HG03521 (cell line): Measurements from ENCODE around the gene ZDHHC24.
"Not testable (repeated sequence)": the region's sequence is repeated elsewhere in the genome, so short reads cannot be mapped to it uniquely, and the experiment has no call there.

Experiments used
- ATAC-seq: cut with Tn5 transposase; IDR thresholded peaks from one replicate; pipeline ENCODE4 v1.9.1; 2021; ENCODE audit warnings: mild to moderate bottlenecking, moderate library complexity; ENCODE audit not compliant: unreplicated experiment

Gene ZDHHC24

DNA sequence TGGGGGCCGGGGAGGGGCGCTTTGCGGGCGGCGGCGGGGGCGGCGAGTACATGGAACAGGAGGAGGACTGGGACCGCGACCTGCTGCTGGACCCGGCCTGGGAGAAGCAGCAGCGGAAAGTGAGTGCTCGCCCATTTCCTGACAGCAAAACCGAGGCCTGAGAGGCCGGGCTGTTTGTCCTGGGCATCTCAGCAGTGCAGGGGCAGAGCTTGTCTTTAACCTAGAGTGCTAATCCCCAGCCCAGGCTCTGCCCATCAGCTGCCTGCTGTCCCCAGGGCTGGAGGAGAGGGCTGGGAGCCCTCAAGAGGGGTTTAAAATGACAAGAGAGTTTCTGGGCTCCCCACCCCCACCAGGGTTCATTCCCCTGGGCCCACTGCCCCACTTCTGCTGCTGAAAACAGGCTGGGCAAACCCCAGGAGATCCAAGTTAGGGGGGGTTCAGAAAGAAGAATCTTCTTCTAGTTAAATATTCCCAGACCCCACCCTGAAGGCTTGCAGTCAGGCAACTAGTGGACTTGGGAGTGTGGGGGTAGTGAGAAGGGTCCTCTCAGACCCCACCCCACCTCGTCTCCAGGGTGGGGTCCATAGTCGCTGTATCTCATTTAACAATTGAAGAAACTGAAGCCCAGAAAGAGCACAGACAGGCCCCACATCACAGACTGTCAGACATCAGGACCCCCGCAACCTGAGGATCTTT lies 1.3 kb upstream of the ZDHHC24 start:
- ATAC-seq: no peak

DNA sequence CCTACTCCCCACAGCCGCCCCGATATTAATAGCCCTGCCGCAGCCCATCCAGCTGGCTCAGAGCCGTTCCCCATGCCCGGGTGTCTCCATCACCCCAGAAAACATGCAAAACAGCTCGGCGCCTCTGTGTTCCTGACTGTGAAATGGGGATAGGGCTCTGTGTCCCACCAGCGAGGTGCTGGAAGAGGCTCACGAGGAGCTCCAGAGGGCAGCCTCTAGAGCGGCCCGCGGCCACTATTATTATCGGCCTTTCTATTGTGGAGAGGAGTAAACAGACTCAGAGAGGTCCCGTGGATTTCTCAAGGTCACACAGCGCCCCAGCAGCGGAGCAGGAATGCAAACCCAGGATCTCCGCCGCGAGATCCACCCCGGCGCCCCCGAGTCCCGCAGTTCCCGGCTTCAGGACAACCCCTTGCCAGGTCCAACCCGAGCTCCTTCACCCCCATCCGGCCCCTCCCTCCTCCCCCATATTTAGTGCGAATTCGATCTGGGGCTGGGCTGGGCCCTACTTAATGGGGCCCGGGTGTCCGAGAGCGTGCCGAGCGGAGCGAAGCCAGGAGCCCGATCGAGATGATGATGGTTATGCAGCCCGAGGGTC lies 619 bp upstream of the ZDHHC24 start, which contains the start of gene ACTN3:
ACTN3 (plus strand) TSS at position 536 of the 598 bp plus-strand sequence; CDS start at position 571, 35 bp downstream.
- ATAC-seq: no peak

DNA sequence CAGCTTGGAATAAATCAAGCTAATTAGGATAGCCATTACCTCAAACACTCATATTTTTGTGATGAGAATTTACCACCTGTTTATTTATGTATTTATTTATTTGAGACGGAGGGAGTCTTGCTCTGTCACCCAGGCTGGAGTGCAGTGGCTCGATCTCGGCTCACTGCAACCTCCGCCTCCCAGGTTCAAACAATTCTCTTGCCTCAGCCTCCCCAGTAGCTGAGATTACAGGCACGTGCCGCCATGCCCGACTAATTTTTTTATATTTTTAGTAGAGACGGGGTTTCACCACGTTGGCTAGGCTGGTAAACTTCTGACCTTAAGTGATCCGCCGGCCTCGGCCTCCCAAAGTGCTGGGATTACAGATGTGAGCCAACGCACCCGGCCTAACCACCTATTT lies 896 bp downstream of the ZDHHC24 start:
- not testable (repeated sequence) for ATAC-seq

GRCh38 chr11:66543263-66544107 lies 2.4 kb downstream of the ZDHHC24 start:
- no peak for ATAC-seq

GRCh38 chr11:66542362-66542761 lies 3.5 kb downstream of the ZDHHC24 start:
- no peak for ATAC-seq

- no peak for ATAC-seq
These were observed 4.0 kb downstream of the ZDHHC24 start for GRCh38 chr11:66541892-66542291.

GRCh38 chr11:66540598-66540997 lies 5.2 kb downstream of the ZDHHC24 start:
- not testable (repeated sequence) for ATAC-seq

DNA sequence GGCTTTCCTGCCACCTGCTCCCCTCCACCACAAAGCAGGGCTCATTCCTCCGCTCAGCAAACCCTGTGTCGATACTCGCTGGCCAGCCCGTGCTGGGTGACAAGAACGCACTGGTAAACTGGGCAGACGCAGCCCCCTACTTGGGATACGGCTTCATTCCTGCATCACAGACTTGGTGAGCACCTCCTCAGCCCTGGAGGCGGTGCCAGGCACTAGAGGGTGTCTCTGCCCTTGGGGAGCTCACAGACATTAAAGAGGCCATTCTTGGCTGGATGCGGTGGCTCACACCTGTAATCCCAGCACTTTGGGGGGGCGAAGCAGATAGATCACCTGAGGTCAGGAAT lies 6.0 kb downstream of the ZDHHC24 start:
- no peak for ATAC-seq

DNA sequence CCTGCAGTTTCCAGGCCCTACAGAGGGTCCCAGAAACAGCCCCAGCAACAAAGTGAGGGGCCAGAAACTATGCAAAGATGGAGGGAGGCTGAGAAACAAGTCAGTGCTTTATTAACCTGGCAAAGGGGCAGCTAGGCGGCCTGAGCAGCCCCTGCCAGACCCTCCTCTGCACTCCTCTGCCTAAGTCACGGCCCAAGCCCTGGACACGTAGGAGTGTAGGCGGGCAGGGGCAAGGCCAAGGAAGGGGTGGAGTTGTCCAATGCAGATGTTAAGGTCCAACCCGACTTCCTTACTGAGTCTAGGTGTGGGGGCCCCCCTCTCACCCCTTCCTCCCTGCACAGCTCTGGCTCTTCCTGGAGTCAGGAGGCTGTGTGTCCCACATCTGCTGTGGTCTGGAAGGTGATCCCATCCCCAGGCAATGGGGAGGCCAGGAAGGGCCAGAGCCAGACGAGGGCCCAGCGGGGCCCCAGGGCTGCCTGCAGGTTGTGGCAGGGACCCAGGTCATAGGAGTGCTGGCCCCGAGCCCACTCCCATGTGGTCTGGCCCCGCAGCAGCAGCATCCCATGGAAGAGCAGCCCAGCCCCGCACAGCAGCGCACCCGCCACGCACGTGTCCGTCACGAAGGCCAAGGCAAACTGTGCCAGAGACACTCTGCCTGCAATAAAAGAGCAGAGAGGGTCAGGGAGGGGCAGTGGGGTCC lies 6.5 kb downstream of the ZDHHC24 start:
- ATAC-seq: no peak

- ATAC-seq: no peak
These were observed 13.1 kb downstream of the ZDHHC24 start for GRCh38 chr11:66532784-66533183.

- no peak for ATAC-seq
These were observed 14.0 kb downstream of the ZDHHC24 start for GRCh38 chr11:66531841-66532240.

- no peak for ATAC-seq
These were observed 14.7 kb downstream of the ZDHHC24 start for GRCh38 chr11:66530927-66531709.

- no peak for ATAC-seq
These were observed 16.2 kb downstream of the ZDHHC24 start for GRCh38 chr11:66529655-66530054.

DNA sequence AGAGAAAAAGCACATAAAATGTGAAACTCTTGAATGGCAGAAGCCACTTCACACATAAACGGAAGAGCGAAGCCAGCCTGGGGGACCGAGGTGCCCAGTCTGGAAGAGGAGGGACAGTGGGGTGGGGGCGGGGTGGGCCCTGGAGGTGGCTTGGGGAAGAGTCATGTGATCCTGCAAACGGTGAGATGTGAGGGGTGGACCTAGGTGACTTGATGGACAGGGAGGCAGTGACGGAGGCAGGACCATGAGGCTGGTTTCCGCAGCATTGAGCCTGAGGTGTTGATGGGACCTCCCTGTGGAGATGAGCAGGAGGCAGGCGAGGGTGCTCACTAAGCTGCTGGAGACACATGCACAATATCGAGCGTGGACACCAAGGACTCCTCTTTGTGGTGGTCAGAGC lies 16.8 kb downstream of the ZDHHC24 start:
- no peak for ATAC-seq

DNA sequence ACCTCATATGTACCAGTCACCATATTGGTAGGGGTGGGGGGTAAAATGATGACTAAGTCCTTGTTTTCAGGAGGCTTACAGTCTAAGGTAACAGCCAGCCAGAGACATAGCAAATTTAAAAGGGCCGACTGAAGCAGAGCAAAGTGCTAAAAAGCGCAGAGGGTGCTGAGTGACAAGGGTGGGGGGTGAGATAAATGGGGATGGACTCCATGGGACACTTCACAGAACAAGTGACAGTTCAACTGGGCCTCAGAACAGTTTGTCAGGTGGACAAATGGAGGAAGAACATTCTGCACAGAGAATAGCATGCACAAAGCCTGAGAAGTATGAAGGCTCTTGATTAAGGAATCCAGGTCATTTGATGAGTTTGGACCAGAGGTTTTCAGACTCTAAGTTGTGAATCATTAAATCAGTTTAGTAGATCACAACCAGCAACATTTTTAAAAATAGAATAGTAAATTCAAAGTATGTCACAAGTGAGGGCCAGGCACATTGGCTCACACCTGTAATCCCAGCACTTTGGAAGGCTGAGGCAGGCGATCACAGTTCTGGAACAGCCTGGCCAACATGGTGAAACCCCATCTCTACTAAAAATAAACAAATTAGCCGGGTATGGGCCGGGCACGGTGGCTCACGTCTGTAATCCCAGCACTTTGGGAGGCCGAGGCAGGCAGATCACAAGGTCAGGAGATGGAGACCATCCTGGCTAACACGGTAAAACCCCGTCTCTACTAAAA lies 21.4 kb downstream of the ZDHHC24 start:
- no peak for ATAC-seq

DNA sequence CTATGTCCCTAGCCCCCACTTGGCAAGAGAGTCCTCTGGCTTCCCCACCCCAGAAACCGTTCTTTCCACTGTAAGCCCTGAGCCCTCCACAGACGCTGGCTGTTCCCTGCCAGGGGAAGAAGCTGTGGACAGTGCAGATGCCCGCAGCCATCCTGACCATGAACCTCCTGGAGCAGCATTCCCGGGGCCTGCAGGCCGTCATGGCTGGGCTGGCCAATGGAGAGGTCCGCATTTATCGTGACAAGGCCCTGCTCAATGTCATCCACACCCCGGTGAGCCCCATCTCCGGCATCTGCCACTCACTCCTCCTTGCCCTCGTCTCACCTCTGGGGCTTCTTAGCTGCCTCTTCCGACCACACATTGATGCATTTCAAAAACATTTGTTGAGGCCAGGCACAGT lies 22.2 kb downstream of the ZDHHC24 start:
- ATAC-seq: no peak

GRCh38 chr11:66510990-66511339 lies 34.9 kb downstream of the ZDHHC24 start:
- ATAC-seq: no peak

- ATAC-seq: peak; percentile 85
These were observed 35.4 kb downstream of the ZDHHC24 start, which contains the start of gene BBS1 for GRCh38 chr11:66510271-66510989. TSS of gene BBS1 (plus strand) at chr11:66510635. CDS start at chr11:66510660, 25 bp downstream.

DNA sequence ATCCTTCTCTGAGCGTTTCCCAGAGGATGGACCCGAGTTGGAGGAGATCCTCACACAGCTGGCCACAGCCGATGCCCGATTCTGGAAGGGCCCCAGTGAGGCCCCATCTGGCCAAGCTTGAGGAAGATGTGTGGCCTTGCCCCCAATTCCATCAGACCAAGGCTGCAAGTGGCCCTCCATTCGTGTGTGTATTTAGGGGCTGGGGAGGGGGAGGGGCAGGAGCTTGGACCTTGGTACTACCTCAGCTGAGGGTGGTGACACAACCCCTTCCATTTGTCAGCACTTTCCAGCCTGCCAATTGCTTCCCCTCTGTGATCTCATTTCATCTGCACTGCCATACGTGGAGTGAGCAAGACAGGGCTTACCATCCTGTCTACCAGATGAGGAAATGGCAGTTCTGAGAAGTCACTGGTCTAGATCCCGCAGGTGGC lies 36.7 kb downstream of the ZDHHC24 start:
- no peak for ATAC-seq
